ENCODE measurements around the gene GPR50.

DNA sequence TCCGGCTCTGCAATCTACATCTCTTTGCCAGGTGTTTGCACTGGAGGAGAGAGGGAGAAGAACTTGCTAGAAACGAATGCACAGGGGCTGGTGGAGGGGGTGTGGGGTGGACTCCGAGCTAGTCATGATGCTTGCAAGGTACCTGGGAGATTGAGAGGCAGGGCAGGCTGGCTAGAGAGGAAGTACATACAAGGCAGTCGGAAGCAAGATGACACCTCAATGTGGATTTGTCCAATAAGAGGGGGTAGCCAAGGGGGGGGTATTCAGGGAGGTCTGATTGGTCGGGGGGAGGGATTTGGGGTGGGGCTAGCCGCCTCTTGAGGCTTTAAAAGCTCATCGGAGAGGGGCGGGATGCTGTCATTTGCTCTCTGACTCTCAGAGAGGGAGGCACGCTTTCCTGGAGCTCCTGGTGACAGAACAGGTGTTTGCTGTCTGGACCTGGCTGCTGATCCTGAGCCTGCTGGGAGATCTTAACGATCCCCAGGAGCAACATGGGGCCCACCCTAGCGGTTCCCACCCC is at the start of gene GPR50:
- TF ChIP-seq, protein P1, sequence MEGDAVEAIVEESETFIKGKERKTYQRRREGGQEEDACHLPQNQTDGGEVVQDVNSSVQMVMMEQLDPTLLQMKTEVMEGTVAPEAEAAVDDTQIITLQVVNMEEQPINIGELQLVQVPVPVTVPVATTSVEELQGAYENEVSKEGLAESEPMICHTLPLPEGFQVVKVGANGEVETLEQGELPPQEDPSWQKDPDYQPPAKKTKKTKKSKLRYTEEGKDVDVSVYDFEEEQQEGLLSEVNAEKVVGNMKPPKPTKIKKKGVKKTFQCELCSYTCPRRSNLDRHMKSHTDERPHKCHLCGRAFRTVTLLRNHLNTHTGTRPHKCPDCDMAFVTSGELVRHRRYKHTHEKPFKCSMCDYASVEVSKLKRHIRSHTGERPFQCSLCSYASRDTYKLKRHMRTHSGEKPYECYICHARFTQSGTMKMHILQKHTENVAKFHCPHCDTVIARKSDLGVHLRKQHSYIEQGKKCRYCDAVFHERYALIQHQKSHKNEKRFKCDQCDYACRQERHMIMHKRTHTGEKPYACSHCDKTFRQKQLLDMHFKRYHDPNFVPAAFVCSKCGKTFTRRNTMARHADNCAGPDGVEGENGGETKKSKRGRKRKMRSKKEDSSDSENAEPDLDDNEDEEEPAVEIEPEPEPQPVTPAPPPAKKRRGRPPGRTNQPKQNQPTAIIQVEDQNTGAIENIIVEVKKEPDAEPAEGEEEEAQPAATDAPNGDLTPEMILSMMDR (IDR thresholded peaks at IDR 0.05), result no peak
- no peak for TF ChIP-seq POLR2A (IDR thresholded peaks at IDR 0.05)

All from gastroesophageal sphincter (tissue), 3 donors.